HG03060 (cell line): ENCODE measurements around the gene PKP2.

Experiments
- ATAC-seq: cut with Tn5 transposase; IDR thresholded peaks from one replicate; pipeline ENCODE4 v1.9.1; 2021; ENCODE audit warnings: low read depth, moderate number of reproducible peaks; ENCODE audit not compliant: unreplicated experiment

Gene PKP2

DNA sequence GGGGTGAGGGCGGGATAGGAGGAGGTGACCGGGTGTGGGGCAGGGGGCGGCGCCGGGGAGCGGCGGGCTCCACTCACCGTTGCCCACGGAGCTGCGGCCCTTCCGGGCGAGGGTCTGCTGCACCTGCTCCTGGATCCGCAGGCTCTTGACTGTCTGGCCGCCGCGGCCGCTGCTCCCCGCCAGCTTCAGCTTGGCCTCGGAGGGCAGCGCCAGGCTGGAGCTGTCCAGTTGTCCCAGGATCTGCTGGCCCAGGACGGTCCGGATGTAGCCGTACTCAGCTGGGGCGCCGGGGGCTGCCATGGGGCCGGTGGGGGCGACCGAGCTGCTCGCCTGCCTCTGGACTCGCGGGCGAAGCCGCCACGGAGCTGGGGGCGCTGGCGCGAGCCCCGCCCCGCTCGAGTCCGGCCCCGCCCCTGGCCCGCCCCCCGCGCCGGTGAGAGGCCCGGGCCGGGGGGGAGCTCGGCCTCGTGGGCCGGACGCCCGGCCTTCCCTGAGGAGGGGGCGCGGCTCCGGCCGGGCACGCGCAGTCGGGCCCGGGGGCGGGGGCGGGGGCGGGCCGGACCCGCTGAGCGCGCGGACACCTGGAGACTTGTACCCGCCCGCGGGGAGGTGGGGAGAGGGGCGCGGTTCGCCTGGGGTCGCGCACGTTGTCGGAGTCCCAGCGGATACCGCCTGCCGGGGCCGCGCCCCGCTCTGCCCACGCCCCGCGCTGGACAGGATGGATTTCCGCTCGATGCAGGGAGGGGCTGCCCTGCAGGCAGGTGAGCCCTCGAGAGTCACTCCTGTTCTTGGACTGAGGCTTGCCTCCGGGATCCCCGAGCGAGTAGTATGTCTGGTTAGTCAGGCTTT is at the start of gene PKP2:
TSS of gene PKP2 (minus strand) at position 346 of the 849 bp plus-strand sequence. CDS start at position 300, 46 bp downstream.
- ATAC-seq: no peak

DNA sequence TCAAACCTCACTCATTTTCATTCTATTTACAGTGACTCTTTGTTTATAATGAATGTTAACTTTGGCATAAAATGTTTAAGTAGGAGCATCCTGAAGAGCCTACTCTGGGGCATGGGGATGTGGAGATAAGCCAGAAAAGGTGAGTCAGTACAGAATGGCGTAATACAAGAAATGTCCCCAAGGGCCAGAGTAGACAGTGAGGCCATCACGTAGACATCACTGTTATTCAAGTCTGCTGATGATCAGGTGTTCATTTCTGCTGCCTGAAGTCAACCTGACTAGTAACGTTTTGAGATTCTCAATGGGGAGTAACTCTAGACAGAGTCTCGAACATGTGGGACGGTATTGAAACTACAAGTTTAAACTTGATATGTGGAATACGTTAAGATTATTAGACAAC is 47.6 kb upstream of the PKP2 start:
- no peak for ATAC-seq

DNA sequence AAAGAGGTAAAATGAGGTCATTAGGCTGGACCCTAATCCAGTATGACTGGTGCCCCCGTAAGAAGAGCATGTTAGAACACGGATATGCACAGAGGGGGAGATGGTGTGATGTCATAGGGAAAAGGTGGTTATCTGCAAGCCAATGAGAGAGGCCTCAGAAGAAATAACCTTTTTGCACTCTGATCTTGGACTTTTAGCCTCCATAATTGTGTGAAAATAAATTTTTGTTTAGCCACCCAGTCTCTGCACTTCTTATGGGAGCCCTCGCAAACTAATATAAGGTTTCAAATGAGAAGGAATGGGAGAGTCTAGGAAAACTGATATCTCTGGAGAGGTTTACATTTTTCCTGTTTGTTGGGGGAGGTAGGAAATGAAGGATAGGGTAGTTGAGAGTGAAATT is 43.2 kb upstream of the PKP2 start:
- no peak for ATAC-seq

DNA sequence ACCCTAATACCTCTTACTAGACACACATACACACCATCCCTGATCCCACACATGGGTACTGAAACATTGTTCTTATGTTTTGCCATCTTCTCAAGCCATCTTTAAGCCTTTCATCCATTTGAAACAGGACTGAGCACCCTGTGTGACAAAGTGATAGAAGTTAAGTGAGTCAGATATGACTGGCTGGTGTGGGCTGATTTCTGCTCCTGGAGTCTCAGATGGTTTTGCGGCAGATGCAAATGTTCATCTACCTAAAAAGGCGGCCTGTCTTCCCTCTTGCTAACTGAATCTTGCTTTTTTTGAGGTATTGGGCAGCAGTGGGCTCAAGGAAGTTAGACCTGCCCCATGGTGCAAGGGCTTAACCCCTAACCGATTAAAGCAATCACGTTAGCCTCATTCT is 30.4 kb upstream of the PKP2 start:
- ATAC-seq: no peak

DNA sequence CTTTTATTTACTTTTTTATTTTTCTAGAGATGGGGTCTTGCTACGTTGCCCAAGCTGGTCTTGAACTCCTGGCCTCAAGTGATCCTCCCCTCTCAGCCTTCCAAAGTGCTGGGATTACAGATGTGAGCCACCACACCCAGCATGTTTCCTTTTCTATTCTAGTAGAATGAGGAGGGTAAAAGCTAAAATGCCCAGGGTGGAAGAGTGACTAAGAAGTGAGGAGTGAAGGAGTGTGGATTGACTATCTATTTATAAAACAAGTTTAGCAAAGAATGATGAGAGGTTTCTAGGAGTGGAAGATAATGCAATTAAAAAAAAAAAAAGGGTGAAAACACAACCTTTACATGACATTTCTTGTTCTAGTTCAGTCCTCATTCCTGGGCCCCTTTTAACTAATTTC is 29.8 kb upstream of the PKP2 start:
- no peak for ATAC-seq

DNA sequence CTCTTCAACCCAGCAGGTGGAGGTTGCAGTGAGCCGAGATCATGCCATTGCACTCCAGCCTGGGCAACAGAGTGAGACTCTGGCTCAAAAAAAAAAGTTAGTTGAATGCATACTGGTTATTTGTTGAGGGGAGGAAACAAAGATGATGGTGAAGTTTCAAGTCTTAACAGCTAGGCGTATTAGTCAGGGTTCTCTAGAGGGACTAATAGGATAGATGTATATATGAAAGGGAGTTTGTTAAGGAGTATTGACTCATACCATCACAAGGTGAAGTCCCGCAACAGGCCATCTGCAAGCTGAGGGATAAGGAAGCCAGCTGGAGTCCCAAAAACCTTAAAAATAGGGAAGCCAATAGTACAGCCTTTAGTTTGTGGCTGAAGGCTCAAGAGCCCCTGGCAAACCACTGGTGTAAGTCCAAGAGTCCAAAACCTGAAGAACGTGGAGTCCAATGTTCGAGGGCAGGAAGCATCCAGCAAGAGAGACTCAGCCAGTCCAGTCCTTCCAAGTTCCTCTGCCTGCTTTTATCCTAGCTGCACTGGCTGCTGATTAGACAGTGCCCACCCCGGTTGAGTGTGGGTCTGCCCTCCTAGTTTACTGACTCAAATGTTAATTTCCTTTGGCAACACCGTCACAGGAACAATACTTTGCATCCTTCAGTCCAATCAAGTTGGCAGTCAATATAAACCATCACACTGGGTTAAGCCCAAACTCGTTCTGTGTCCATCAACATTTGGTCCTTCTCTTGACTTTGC is 26.1 kb upstream of the PKP2 start:
- no peak for ATAC-seq

DNA sequence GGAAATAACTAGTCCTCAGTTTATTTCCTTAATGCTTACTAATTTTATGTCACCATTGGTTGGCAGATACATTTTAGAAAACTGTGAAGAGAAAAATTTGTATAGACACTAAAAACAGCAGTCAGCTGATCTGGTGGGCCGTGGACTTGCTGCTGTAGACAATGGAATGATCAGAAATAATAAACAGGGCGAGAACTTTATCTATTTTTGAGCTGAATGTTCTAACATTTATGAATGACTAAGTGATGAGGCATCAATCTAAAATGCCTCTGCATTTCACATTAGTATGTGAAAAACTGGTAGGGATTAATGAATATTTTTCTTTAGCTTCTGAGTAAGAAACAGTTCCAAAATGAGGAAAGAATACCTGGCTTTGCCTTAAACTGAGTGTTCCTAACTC is 24.8 kb upstream of the PKP2 start:
- ATAC-seq: no peak

DNA sequence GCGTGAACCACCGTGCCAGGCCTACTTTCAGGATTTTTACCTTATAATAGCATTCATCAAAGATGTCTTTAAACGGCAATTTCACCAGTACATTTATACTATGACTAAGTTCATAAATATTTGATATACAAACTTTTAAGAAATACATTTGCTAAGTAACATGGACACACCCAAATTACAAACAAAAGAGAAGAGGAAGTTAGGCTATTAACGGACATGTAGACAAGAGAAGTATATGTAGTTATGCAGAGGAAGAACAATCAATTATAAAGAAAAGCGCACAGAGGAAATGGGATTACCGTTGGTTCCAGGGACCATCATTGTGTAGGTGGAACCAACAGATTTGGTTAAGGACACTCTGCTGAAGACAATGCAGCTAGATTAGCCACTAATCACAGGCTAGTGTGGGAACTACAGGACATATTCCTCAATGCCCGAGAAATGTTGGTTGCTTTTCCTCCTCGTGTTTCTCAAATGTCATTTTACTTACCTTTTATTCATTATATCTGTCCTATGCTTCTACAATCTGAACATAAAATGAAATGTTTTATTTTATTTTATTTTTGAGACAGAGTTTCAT is 24.0 kb upstream of the PKP2 start:
- ATAC-seq: no peak

DNA sequence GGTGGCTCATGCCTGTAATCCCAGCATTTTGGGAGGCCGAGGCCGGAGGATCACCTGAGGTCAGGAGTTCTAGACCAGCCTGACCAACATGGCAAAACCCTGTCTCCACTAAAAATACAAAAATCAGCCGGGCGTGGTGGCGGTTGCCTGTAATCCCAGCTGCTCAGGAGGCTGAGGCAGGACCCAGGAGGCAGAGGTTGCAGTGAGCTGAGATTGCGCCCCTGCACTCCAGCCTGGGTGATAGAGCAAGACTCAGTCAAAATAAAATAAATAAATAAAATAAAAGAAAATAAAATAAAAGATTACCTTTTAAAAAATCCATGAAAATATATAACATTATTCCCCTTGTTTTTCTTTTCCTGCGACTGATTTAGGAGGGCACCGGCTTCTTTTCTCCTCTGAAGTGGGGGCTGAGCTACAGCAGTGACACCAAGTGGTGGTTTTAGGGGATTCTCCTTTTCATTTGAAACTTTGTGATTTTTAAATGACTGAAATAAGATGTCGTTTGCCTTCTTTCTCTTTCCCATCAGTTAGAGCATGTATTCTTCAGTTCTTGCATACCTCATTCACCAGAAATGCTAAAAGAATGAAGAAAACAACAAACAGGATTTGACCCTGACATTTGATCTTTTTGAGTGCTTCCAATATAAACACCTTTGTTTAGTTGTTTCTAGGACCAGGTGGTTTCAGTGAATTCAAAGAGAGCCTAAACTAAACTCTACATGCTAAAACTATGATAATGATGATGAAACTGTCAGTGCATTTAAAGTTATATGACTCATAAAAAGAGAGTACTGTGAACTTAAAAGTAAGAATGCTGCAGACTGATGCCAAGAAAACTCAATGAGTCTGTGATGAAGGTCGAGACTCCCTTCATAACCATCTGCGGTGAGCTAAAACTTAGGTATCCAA is 22.6 kb upstream of the PKP2 start:
- ATAC-seq: no peak

DNA sequence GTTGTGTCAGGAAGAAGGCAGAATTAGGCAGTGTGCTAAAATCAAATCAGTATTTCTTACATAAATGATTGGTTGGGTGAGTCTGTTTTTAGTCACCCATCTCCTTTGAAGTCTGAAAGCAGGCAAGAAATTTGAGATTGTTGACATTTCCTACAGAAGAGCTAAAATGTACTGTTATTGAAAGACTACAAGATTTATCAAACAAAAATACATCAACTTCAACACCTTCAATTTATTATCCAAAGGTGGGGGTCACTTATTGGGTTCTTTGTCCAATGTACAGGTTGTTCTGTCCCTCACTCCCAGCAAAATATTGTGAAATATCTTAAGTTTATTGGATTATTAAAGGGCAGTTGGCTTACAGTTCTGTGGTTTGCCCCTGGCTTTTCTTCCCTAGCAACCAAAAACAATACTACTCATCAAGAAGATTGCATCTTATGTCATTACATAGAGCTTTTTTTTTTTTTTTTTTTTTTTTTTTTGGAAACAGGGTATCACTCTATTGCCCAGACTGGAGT is 20.6 kb upstream of the PKP2 start:
- ATAC-seq: no peak

DNA sequence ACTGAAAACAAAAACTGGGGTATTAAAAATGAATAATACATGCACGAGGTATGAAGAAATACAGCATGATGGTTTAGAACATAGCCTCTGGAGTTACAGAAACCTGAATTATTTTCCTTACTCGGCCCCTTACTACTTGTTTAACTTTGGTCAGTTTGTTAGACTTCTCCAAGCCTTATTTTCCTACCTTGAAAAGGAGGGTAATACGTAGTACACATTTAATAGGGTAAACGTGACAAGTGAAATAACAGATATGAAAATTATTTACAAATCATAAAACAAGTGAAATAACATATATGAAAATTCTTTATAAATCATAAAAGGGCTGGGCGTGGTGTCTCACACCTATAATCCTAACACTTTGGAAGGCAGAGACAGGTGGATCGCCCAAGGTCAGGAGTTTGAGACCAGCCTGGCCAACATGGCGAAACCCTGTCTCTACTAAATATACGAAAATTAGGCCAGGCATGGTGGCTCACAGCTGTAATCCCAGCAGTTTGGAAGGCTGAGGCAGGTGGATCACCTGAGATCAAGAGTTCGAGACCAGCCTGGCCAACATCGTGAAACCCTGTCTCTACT is 11.4 kb upstream of the PKP2 start:
- no peak for ATAC-seq

DNA sequence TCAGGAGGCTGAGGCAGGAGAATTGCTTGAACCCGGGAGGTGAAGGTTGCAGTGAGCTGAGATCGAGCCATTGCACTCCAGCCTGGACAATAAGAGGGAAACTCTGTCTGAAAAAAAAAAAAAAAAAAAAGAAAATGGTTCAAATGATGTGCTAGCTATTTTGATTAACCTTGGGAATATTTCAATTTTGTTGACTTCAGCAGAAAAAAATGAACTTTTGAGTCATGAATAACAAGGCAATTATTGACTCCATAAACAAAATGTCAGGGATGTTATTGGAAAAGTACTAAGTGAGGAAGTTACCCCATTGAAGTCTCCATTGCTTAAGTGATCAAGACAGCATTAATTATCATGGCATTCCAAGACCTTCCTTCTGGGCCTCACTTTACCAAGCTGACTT is 10.6 kb upstream of the PKP2 start:
- no peak for ATAC-seq

DNA sequence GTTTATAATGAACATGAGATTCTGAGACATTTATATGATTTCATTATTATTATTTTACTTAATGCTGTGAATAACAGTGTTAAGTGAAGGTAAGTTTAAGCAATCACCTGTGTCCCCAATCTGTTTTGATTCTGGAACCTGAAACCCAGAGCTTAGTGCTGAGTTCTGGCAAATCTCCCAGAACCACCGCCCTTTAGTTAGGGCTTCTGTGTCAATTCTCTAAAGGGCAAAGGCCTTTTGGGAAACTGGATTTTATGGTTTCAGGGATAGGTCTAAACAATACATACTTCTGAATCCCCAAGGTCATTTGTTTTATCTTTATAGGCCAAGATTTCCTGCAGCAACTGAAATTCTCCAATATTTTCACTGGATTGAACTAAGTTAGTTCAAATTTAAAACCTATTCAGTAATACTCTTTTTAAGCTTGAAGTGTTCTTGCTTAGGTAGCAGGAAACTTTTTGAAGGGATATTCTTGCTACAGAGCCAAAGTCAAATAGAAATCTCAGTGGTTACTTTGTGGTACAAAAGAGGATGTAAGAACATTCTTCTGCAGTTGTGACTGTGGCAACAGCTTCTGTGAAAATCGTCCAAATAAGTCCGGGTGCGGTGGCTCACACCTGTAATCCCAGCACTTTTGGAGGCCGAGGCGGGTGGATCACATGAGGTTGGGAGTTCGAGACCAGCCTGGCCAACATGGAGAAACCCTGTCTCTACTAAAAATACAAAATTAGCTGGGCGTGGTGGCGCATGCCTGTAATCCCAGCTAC is 10.0 kb upstream of the PKP2 start:
- ATAC-seq: peak; percentile 98

DNA sequence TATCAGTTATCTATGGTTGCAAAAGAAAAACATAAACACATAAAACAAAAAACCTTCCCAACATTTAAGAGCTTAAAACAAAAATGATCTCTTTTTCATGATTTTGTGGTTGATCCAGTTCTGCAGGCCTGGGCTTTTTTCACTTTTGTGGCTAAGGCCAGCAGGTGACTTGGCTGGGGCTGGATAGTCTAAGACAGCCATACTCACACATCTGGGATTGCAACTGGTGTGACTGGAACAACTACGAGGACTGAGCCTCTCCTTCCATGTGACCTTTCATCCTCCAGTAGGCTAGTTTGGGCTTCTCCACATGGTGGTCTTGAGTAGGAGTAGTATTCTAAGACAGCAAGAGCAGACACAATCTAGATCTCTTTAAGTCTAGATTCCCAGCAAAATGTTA is 7.2 kb upstream of the PKP2 start:
- ATAC-seq: no peak

DNA sequence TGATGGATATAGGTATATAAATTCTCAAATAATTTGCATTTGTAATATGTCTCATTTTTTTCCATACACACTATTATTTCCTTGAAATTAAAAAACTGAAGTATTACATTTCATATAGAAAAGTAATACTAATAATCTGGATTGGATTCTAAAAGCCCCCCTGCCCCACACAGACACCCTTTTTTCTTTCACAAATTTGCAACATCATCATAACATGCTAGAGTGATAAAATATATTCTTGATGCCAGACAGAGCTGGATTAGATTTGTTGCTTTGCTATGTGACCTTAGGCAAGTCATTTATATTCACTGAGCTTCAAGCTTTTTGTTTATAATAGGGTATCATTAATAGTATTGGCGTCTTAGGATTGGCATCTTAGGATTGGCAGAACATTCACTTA is 6.7 kb upstream of the PKP2 start:
- no peak for ATAC-seq

DNA sequence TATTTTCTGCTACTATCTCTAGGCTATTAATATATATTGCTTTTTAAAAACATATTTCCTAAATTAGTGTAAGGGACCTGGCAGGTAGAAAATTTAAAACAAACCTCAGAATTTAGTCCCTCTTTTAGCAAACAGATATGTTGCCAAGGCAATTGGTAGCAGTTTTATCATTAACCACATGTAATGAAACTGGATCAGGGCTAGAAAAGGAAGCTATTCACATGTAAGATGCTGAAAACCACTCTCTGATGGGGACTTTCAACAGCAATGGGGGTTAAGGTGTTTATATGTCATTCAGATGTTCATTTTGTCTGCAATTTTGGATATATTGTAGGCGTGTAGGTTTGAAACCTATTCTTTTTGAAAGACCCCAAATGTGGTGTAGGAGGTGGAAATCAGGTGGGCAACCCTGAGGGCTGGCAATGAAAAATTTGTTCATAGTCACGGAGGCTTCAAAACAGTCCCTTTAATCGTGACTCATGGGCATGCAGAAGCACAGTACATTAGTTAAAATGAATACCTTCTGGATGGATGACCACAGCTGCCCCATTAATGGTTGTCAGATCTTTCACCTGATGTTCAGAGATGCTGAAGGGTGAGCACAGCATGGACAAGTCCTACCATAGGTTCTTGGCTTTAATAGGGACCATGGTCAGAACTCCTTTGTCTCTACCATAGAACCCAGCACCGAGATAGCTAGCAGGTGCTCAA is 5.9 kb upstream of the PKP2 start:
- no peak for ATAC-seq

DNA sequence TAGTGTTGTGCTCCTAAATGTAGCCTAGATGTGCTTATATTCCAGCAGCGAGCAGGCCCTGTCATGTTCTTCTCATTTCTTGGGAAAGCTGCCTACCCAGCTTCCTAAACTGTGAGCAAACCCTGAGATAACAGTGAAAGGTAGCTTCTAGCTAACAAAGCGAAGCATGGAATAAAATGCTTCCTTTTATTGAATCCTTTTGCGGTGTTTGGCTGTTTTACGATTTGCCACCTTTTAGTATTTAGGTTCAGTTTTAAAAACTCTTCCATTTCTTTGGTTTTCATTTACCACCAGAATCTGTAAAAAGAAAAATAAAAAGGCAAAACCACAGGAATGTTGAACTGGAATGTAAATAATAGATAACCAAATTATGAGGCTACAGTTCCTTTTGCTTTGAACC is 5.0 kb upstream of the PKP2 start:
- ATAC-seq: no peak

DNA sequence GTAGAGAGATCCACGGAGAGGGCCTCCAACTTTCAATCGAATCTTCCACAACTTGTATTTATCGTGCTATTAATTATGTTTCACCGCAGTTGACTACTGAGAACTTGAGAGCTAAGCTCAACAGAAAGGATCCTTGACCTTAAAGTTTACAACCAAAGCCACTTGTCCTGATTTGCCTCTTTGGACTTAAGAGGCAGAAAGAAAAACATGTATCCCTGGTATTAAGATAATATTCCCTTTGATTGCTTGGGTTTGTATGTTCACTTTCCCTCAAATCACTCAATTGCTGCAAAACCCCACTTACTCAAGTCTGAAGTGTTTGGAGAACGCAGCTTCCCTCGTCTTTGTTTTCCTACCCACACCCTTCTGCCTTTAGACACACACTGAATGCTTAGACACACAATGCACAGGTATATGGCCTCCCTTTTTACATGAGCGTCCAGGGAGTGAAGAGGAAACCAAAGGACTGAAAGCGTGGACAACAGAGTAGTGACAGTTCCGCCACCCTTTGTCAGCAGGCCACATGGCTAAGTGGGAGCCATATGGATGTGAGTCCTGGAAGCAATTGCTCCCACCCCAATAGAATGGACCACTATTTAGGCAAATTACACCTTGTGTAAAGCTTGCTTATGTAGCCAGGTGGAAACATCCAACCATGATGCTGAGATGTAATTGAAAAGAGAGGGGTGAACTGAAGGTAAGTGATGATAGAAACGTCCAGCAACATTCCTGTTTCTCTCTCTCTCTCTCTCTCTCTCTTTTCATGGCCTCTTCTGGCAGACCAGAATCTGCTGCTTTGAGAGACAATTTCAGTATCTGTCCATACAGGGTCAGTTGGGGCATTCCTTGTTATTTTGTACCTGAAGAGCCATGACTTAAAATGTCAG is 1.4 kb upstream of the PKP2 start:
- no peak for ATAC-seq
